Prostate gland (tissue), 2 donors: Measurements from ENCODE around the gene TUBB4B. TPM values are rescaled to one million over a fixed set of nuclear protein-coding genes. Genes with fewer than 3 reads are reported as not detected.
A peak's percentile ranks its signal among the peaks of the same experiment; 100 is the strongest.

Source experiments
- DNase-seq: peaks from one replicate; pipeline ENCODE4 v3.0.0-alpha.2; 2019; ENCODE audit warnings: low spot score
- H3K27ac ChIP-seq, 2 donors: fragments of 200-600 bp; sonication (generic); 2 replicates each; pipeline ENCODE4 v1.5.1; 2017 to 2019
- H3K27me3 ChIP-seq: fragments of 200-600 bp; sonication (generic); replicated peaks from 2 replicates; pipeline ENCODE4 v1.5.1; 2019; ENCODE audit not compliant: insufficient read depth
- H3K36me3 ChIP-seq, 2 donors: fragments of 200-600 bp; sonication (generic); 1 replicate in 1 of 2; 2 replicates in 1 of 2; pipeline versions ENCODE4 v1.5.1 to v1.8.1; 2017 to 2019
- H3K4me1 ChIP-seq: fragments of 200-600 bp; sonication (generic); replicated peaks from 2 replicates; pipeline ENCODE4 v1.5.1; 2019
- H3K4me3 ChIP-seq, 2 donors: fragments of 200-600 bp; sonication (generic); 2 replicates each; pipeline ENCODE4 v1.5.1; 2017 to 2019
- H3K9me3 ChIP-seq: fragments of 200-600 bp; sonication (generic); 2 replicates; pipeline ENCODE4 v1.5.1; 2017
- CTCF ChIP-seq, 4 experiments: fragments of 200-600 bp in 2 of 4; fragments of 450-650 bp in 2 of 4; sonication (generic) in 2 of 4; IDR thresholded peaks; 1 replicate in 3 of 4; 2 replicates in 1 of 4; pipeline ENCODE4 v1.5.1; 2016 to 2019; ENCODE audit warnings: antibody characterized with exemption in 4 of 4, mild to moderate bottlenecking in 2 of 4, moderate library complexity in 2 of 4
- POLR2A ChIP-seq: fragments of 450-650 bp; IDR thresholded peaks from one replicate; pipeline ENCODE4 v1.6.1; 2016; ENCODE audit warnings: antibody characterized with exemption, mild to moderate bottlenecking
- POLR2AphosphoS5 ChIP-seq: sonication (generic); formaldehyde crosslinking; IDR thresholded peaks from one replicate; pipeline ENCODE4 v1.6.1; 2017; ENCODE audit warnings: antibody characterized with exemption
- WGBS: methylation state at CpG from one replicate; pipeline ENCODE4 v1.1.5; 2018; 5-methylcytosine and 5-hydroxymethylcytosine counted together
- intact Hi-C: fragments of 100-400 bp; cut with DNase I; formaldehyde crosslinking; loops from one replicate; pipeline ENCODE4 v1.14.2; 2022
- total RNA-seq, 2 donors: library from RNA; depleted of rRNA; stranded (reverse); fragments of >200 nt; gene quantifications; one replicate each; pipeline ENCODE4 v1.1.0, GENCODE V29; 2016

The TUBB4B gene
- total RNA-seq, 2 donors from 2014 or later = 279 to 484 TPM

GRCh38 chr9:137265496-137266161 is 24.5 kb downstream of the TUBB4B start:
- Histone ChIP-seq H3K9me3 (no peaks in the 10 kb centered on the region), H3K4me3 (no peak overlapping the region), H3K4me1 (peaks cover 18% of the 10 kb centered on the region), H3K36me3 (peaks cover 0 to 7% of the 10 kb centered on the region in 2 donors), H3K27ac (peak overlapping the region in 1 of 2 donors; percentile 40), H3K27me3 (no peaks in the 10 kb centered on the region)
- intact Hi-C loops = no loop called here
- WGBS = 90% methylated on average over 23 of the region's 29 CpGs
- no peak for DNase-seq
- TF ChIP-seq POLR2A (no peak), CTCF (IDR thresholded peaks at IDR 0.05) (no peak), POLR2AphosphoS5 (no peak)

- DNase-seq = no peak
- 85% methylated on average over 14 of the region's 15 CpGs for WGBS
- H3K4me1 ChIP-seq = peaks cover 22% of the 10 kb centered on the region
Measured at GRCh38 chr9:137266162-137266527, 25.1 kb downstream of the TUBB4B start.

DNA sequence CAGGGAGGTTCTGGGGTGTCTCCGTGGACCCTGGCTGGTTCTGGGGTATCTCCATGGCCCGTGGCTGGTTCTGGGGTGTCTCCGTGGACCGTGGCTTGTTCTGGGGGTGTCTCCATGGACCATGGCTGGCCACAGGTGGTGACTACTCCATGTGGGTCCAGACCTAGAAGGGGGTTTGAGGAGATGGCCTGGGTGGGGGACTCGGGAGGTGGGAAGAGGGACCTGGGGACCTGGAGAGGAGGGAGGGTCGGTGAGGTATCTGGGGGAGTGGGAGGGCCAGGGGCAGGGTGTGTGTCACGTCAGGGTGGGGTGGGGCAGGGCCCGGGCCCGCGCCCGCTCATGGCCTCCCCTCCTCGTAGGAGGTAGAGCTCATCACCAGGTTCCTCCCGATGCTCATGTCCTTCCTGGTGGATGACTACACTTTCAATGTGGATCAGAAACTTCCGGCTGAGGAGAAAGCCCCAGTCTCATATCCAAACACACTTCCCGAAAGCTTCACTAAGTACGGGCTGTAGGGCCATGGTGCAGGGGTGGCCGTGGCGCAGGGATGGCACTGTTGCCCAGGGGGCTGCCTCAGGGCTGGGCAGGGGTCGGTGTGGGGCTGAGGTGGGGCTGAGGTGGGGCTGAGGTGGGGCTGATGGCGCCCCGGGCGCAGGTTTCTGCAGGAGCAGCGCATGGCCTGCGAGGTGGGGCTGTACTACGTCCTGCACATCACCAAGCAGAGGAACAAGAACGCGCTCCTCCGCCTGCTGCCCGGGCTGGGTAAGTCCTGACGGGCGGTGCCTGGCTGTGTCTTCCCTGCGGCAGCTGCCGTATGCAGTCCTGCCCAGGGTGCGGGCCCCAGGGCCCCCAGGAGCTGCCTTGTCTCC is 25.7 kb downstream of the TUBB4B start:
- no peak for DNase-seq
- Histone ChIP-seq H3K9me3 (no peaks in the 10 kb centered on the region), H3K36me3 (peaks cover 0 to 7% of the 10 kb centered on the region in 2 donors), H3K4me1 (peaks cover 25% of the 10 kb centered on the region), H3K27ac (peak overlapping the region in 1 of 2 donors; percentile 40), H3K4me3 (no peak overlapping the region), H3K27me3 (no peaks in the 10 kb centered on the region)
- intact Hi-C loops = no loop called here
- TF ChIP-seq POLR2AphosphoS5 (no peak), CTCF (IDR thresholded peaks at IDR 0.05) (no peak), POLR2A (no peak)
- WGBS = 90% methylated on average over 34 of the region's 34 CpGs

More at GRCh38 chr9:137266162-137266527, 25.1 kb downstream of the TUBB4B start:
- H3K27ac ChIP-seq = peak overlapping the region in 1 of 2 donors; percentile 40
- H3K27me3 ChIP-seq = no peaks in the 10 kb centered on the region
- TF ChIP-seq POLR2AphosphoS5 = no peak
- no peak for TF ChIP-seq CTCF (IDR thresholded peaks at IDR 0.05)
- no peak for TF ChIP-seq POLR2A
- peaks cover 0 to 7% of the 10 kb centered on the region in 2 donors for H3K36me3 ChIP-seq
- intact Hi-C loops = no loop called here
- no peaks in the 10 kb centered on the region for H3K9me3 ChIP-seq
- no peak overlapping the region for H3K4me3 ChIP-seq

DNA sequence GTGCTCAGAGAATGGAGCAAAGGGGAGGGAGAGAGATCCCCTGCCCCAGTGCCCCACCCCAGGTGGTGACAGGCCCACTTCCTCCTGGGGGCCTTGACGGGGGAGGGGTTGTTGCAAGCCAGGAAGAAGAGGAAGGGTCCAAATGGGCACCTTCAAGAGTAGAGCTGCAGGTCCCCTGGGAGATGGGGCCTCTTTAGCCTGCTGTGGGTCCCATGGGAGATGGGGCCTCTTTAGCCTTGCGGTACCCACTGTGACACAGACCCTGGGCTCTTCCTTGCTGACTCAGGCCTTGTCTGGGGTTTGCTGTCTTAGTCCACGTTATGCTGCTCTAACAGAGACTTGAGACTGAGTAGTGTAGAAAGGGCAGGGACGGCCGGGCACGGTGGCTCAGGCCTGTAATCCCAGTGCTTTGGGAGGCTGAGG is 26.9 kb downstream of the TUBB4B start:
- no peak for TF ChIP-seq CTCF (IDR thresholded peaks at IDR 0.05)
- no peaks in the 10 kb centered on the region for H3K9me3 ChIP-seq
- no peak overlapping the region for H3K4me3 ChIP-seq
- no peak for DNase-seq
- intact Hi-C loops = no loop called here
- H3K4me1 ChIP-seq = peaks cover 25% of the 10 kb centered on the region
- no peaks in the 10 kb centered on the region for H3K27me3 ChIP-seq
- H3K27ac ChIP-seq = peak overlapping the region; percentile 81 to 90
- H3K36me3 ChIP-seq = peaks cover 7 to 10% of the 10 kb centered on the region in 2 donors
- WGBS = 91% methylated on average over 6 of the region's 6 CpGs
